ENCODE results near the gene BCR.

GRCh38 chr22:23147617-23148387 lies 32.5 kb upstream of the BCR start:
- TF ChIP-seq, protein P1, sequence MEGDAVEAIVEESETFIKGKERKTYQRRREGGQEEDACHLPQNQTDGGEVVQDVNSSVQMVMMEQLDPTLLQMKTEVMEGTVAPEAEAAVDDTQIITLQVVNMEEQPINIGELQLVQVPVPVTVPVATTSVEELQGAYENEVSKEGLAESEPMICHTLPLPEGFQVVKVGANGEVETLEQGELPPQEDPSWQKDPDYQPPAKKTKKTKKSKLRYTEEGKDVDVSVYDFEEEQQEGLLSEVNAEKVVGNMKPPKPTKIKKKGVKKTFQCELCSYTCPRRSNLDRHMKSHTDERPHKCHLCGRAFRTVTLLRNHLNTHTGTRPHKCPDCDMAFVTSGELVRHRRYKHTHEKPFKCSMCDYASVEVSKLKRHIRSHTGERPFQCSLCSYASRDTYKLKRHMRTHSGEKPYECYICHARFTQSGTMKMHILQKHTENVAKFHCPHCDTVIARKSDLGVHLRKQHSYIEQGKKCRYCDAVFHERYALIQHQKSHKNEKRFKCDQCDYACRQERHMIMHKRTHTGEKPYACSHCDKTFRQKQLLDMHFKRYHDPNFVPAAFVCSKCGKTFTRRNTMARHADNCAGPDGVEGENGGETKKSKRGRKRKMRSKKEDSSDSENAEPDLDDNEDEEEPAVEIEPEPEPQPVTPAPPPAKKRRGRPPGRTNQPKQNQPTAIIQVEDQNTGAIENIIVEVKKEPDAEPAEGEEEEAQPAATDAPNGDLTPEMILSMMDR (IDR thresholded peaks at IDR 0.05) = no peak
- no peak for TF ChIP-seq POLR2A (IDR thresholded peaks at IDR 0.05)

All from transverse colon (tissue), 3 donors.